ENCODE data around the gene NOC3L. TPM values are rescaled to one million over a fixed set of nuclear protein-coding genes. Genes with fewer than 3 reads are reported as not detected.

The NOC3L gene
- total and polyA plus RNA-seq, 2 of the 4 experiments (the other 2 are of a cell fraction), result 11.9 to 26.5 TPM

GRCh38 chr10:94370501-94370900 is 7.8 kb upstream of the NOC3L start:
- Histone ChIP-seq H2AK9ac (replicated peaks; ENCODE audit: low read depth, low read length, poor library complexity) (no peak overlapping the region), H3K79me1 (ENCODE audit: low read depth in 1 of 2, low read length in 2 of 2) (no peaks in the 10 kb centered on the region), H3K4me2 (ENCODE audit: low read depth, low read length) (no peak overlapping the region), H4K91ac (ENCODE audit: insufficient read depth, low read depth, low read length) (no peak overlapping the region), H2BK15ac (ENCODE audit: low read depth, low read length) (no peak overlapping the region), H3K9ac (ENCODE audit: low read depth, low read length) (no peak overlapping the region), H2BK5ac (ENCODE audit: low read depth, low read length, poor library complexity, severe bottlenecking) (no peak overlapping the region), H3K9me3 (ENCODE audit: control insufficient read depth, insufficient read depth, low read length) (no peaks in the 10 kb centered on the region), H4K8ac (ENCODE audit: low read depth in 2 of 2, low read length in 2 of 2) (no peak overlapping the region), H3K14ac (replicated peaks; ENCODE audit: low read depth, low read length) (no peak overlapping the region), H4K20me1 (ENCODE audit: insufficient read depth, low read length) (no peaks in the 10 kb centered on the region), H3K4me1 (ENCODE audit: control insufficient read depth, insufficient read depth, low read length) (no peaks in the 10 kb centered on the region), H3K23ac (ENCODE audit: low read depth, low read length) (no peak overlapping the region), H3K27ac (ENCODE audit: insufficient read depth, low read length) (no peak overlapping the region), H2BK20ac (ENCODE audit: low read depth, low read length) (no peak overlapping the region), H3K4ac (ENCODE audit: low read depth, low read length) (no peak overlapping the region), H2AK5ac (ENCODE audit: low read depth, low read length) (no peak overlapping the region), H2AFZ (replicated peaks; ENCODE audit: low read length, poor library complexity) (no peak overlapping the region), H3K56ac (ENCODE audit: extremely low read depth, insufficient read depth, low read length) (no peak overlapping the region), H2BK120ac (ENCODE audit: low read depth, low read length) (no peak overlapping the region), H3K36me3 (ENCODE audit: control insufficient read depth, insufficient read depth, low read length) (no peaks in the 10 kb centered on the region), H3K4me3 (ENCODE audit: insufficient read depth, low read depth, low read length) (no peak overlapping the region), H3K9me1 (ENCODE audit: insufficient read depth, low read length) (no peaks in the 10 kb centered on the region), H4K5ac (ENCODE audit: low read depth, low read length) (no peak overlapping the region), H3K18ac (ENCODE audit: low read depth, low read length) (no peak overlapping the region), H3K27me3 (ENCODE audit: control insufficient read depth, insufficient read depth, low read length) (peaks cover 6% of the 10 kb centered on the region)
- intact Hi-C loops (cut with micrococcal nuclease), result no loop called here
- no CpG with 5 or more reads among the region's 2 CpGs for WGBS, 2 experiments (ENCODE audit: extremely low coverage in 2 of 2, insufficient read length in 1 of 2)
- ChIA-PET CTCF (no interaction called here), POLR2A (ENCODE audit: unreplicated experiment) (no interaction called here)
- no peak for ATAC-seq (ENCODE audit: low read depth)
- no peak for DNase-seq
- in situ Hi-C loops (cut with MboI; ENCODE audit: low sequenced_read_pairs), result no loop called here
- no TSS peak for BruUV-seq (replicated peaks)
- dilution Hi-C loops (cut with HindIII; ENCODE audit: low sequenced_read_pairs, unreplicated experiment), result no loop called here
- TF ChIP-seq NFE2L2 (IDR thresholded peaks at IDR 0.05; ENCODE audit: low read depth, low read length) (no peak), CEBPB (IDR thresholded peaks at IDR 0.05; ENCODE audit: low read depth, low read length) (no peak), MAZ (IDR thresholded peaks at IDR 0.05; ENCODE audit: borderline replicate concordance, low read depth, low read length) (no peak), MAFK (IDR thresholded peaks at IDR 0.05; ENCODE audit: low read depth, low read length) (no peak), MXI1 (IDR thresholded peaks at IDR 0.05; ENCODE audit: borderline replicate concordance, low read depth, low read length) (no peak), RFX5 (IDR thresholded peaks at IDR 0.05; ENCODE audit: low read depth, low read length) (no peak), SMC3 (IDR thresholded peaks at IDR 0.05; ENCODE audit: low read depth, low read length) (no peak), RCOR1 (IDR thresholded peaks at IDR 0.05; ENCODE audit: insufficient replicate concordance, low read length) (no peak), POLR2A (IDR thresholded peaks at IDR 0.05; ENCODE audit: low read depth, low read length) (no peak), CTCF (conservative IDR thresholded peaks at IDR 0.05; ENCODE audit: low read depth, low read length) (no peak), CHD1 (IDR thresholded peaks at IDR 0.05; ENCODE audit: low read depth, low read length) (no peak), RAD21 (IDR thresholded peaks at IDR 0.05; ENCODE audit: low read length) (no peak), FOS (IDR thresholded peaks at IDR 0.05; ENCODE audit: low read depth, low read length) (no peak), BHLHE40 (IDR thresholded peaks at IDR 0.05; ENCODE audit: low read depth, low read length) (no peak)
- TF ChIP-seq, protein P1, sequence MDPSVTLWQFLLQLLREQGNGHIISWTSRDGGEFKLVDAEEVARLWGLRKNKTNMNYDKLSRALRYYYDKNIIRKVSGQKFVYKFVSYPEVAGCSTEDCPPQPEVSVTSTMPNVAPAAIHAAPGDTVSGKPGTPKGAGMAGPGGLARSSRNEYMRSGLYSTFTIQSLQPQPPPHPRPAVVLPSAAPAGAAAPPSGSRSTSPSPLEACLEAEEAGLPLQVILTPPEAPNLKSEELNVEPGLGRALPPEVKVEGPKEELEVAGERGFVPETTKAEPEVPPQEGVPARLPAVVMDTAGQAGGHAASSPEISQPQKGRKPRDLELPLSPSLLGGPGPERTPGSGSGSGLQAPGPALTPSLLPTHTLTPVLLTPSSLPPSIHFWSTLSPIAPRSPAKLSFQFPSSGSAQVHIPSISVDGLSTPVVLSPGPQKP (IDR thresholded peaks at IDR 0.05; ENCODE audit: borderline replicate concordance, low read depth, low read length), result no peak
- TF ChIP-seq, protein P2, sequence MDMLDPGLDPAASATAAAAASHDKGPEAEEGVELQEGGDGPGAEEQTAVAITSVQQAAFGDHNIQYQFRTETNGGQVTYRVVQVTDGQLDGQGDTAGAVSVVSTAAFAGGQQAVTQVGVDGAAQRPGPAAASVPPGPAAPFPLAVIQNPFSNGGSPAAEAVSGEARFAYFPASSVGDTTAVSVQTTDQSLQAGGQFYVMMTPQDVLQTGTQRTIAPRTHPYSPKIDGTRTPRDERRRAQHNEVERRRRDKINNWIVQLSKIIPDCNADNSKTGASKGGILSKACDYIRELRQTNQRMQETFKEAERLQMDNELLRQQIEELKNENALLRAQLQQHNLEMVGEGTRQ (IDR thresholded peaks at IDR 0.05; ENCODE audit: low read depth, low read length), result no peak
